PC-9 (cell line): Measurements from ENCODE around the gene IL1A. TPM values are rescaled to one million over a fixed set of nuclear protein-coding genes. Genes with fewer than 3 reads are reported as not detected.
A peak's percentile ranks its signal among the peaks of the same experiment; 100 is the strongest.

ENCODE experiments used
- BruUV-seq: library from RNA; stranded (reverse); fragments of 400-500 nt; replicated peaks from 2 replicates; lab custom pipeline; 2021; lab: Mats Ljungman, UMichigan
- CTCF ChIA-PET: fragments of 300-600 bp; sonication (Branson Sonifier 250); formaldehyde crosslinking; loops from one replicate; lab custom pipeline; 2022; ENCODE audit warnings: antibody characterized with exemption; lab: Charles Lee
- POLR2A ChIA-PET: fragments of 300-600 bp; sonication (Branson Sonifier 250); formaldehyde crosslinking; loops from one replicate; lab custom pipeline; 2022; ENCODE audit warnings: antibody characterized with exemption; ENCODE audit not compliant: unreplicated experiment; lab: Charles Lee
- DNase-seq, 2 experiments: peaks; one replicate each; pipeline versions ENCODE4 v3.0.0 to v3.0.0-alpha.2; 2015 to 2022; ENCODE audit warnings: mixed read lengths in 1 of 2
- H2AFZ ChIP-seq: fragments of 200-600 bp; sonication (generic); 2 replicates; pipeline ENCODE4 v1.8.1; 2017; ENCODE audit warnings: antibody characterized with exemption
- H3F3A ChIP-seq: fragments of 200-600 bp; sonication (generic); 2 replicates; pipeline ENCODE4 v1.8.1; 2017; ENCODE audit warnings: antibody characterized with exemption, mild to moderate bottlenecking, low read depth; ENCODE audit not compliant: insufficient read depth
- H3K27ac ChIP-seq: fragments of 200-600 bp; sonication (generic); 2 replicates; pipeline ENCODE4 v1.6.1; 2016; ENCODE audit warnings: mixed run types
- H3K27me3 ChIP-seq: fragments of 200-600 bp; sonication (generic); 2 replicates; pipeline ENCODE4 v1.6.1; 2016; ENCODE audit warnings: low read depth, mixed run types; ENCODE audit not compliant: insufficient read depth
- H3K36me3 ChIP-seq: fragments of 200-600 bp; sonication (generic); 2 replicates; pipeline ENCODE4 v1.6.1; 2016; ENCODE audit warnings: low read depth, mixed run types
- H3K4me1 ChIP-seq: fragments of 200-600 bp; sonication (generic); replicated peaks from 2 replicates; pipeline ENCODE4 v1.6.1; 2016; ENCODE audit warnings: mixed run types; ENCODE audit not compliant: insufficient read depth
- H3K4me2 ChIP-seq: fragments of 200-600 bp; sonication (generic); 2 replicates; pipeline ENCODE4 v1.6.1; 2017; ENCODE audit warnings: mixed run types
- H3K4me3 ChIP-seq: fragments of 200-600 bp; sonication (generic); 2 replicates; pipeline ENCODE4 v1.6.1; 2016; ENCODE audit warnings: mixed run types
- H3K79me2 ChIP-seq: fragments of 200-600 bp; sonication (generic); 2 replicates; pipeline ENCODE4 v1.6.1; 2017; ENCODE audit warnings: low read depth, mixed run types
- H3K9me2 ChIP-seq: fragments of 200-600 bp; sonication (generic); 2 replicates; pipeline ENCODE4 v1.8.1; 2017; ENCODE audit warnings: mild to moderate bottlenecking; ENCODE audit not compliant: insufficient read depth
- H3K9me3 ChIP-seq: fragments of 200-600 bp; sonication (generic); 2 replicates; pipeline ENCODE4 v1.8.1; 2016; ENCODE audit warnings: low read depth; ENCODE audit not compliant: insufficient read depth
- H4K20me1 ChIP-seq: fragments of 200-600 bp; sonication (generic); 2 replicates; pipeline ENCODE4 v1.8.1; 2017; ENCODE audit not compliant: insufficient read depth
- EZH2 ChIP-seq: fragments of 200-600 bp; sonication (generic); IDR thresholded peaks from 2 replicates; pipeline ENCODE4 v1.8.0; 2017; ENCODE audit warnings: antibody characterized with exemption, low read depth
- intact Hi-C: fragments of 100-400 bp; cut with micrococcal nuclease; formaldehyde crosslinking; loops from one replicate; pipeline ENCODE4 v1.10.0; 2022; ENCODE audit not compliant: unreplicated experiment
- total RNA-seq: library from RNA; stranded (reverse); gene quantifications from 2 replicates; pipeline ENCODE4 v1.2.3, GENCODE V29; 2021
- TF ChIP-seq, protein P1 (sequence below): fragments of 200-600 bp; sonication (generic); conservative IDR thresholded peaks from 2 replicates; pipeline ENCODE4 v1.6.1; 2017; ENCODE audit warnings: mixed run types, antibody characterized with exemption, mild to moderate bottlenecking, moderate library complexity

Gene IL1A
- total RNA-seq, 1 experiment from 2014 or later = 0.55 TPM

DNA sequence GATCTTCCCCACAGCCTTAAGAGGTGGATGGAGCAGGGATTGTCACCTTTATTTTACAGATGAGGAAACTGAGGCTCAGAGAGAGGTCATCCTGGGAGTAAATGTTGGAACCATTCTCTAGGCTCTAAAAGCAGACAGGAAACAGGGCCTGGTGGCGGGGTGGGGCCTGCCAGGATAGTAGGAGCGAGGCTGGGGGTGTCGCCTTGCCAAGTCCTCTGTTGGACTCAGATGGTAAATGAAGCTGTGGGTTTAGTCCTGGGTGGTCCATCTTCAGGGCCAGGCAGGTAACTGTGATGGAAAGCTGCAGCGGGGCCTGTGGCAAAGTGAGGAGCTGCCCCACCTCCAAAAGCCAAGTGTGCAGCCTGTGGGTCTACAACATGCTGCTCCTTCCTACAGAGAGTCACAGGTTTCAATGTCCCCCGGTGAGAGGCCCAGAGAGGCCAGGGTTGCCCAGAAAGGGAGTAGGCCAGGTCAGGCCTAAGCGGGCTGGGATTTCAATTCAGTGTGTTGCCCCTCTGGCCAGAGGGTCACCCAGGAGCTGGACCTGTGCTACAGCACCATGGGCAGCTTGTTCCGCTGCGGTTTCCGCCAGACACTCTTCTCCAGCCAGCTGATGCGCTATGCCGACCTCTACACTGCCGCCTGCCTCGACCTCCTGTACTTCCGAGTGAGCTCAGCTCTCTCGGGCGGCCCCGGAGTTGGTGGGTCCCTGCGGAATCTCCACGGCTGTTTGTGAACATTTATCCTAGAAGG is 56.8 kb downstream of the IL1A start:
- Histone ChIP-seq H4K20me1 (no peaks in the 10 kb centered on the region), H3K9me2 (no peaks in the 10 kb centered on the region), H3K36me3 (no peaks in the 10 kb centered on the region), H3K27me3 (no peaks in the 10 kb centered on the region), H3K4me2 (peak overlapping the region; percentile 50; the same call in 1 of the 2 replicates), H3K9me3 (no peaks in the 10 kb centered on the region), H2AFZ (no peak overlapping the region), H3K79me2 (no peaks in the 10 kb centered on the region), H3K27ac (no peak overlapping the region), H3F3A (peaks cover 16% of the 10 kb centered on the region; the same call in 1 of the 2 replicates), H3K4me1 (peaks cover 26% of the 10 kb centered on the region), H3K4me3 (no peak overlapping the region)
- DNase-seq = no peak
- POLR2A ChIA-PET = no interaction called here
- no TSS peak for BruUV-seq
- TF ChIP-seq, protein P1, sequence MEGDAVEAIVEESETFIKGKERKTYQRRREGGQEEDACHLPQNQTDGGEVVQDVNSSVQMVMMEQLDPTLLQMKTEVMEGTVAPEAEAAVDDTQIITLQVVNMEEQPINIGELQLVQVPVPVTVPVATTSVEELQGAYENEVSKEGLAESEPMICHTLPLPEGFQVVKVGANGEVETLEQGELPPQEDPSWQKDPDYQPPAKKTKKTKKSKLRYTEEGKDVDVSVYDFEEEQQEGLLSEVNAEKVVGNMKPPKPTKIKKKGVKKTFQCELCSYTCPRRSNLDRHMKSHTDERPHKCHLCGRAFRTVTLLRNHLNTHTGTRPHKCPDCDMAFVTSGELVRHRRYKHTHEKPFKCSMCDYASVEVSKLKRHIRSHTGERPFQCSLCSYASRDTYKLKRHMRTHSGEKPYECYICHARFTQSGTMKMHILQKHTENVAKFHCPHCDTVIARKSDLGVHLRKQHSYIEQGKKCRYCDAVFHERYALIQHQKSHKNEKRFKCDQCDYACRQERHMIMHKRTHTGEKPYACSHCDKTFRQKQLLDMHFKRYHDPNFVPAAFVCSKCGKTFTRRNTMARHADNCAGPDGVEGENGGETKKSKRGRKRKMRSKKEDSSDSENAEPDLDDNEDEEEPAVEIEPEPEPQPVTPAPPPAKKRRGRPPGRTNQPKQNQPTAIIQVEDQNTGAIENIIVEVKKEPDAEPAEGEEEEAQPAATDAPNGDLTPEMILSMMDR = no peak
- TF ChIP-seq EZH2 = no peak
- CTCF ChIA-PET = interaction anchor here (0.6 to 3.9 kb wide), 7 partner anchors 21 to 188 kb away, joined by 3 to 39 read pairs (median 5); no protein-coding TSS in a partner anchor
- intact Hi-C loops = loop anchor here (2.0 to 10.0 kb wide), 5 partner anchors 35 to 673 kb away; partner anchors contain the start of genes TMEM87B and ZC3H6

DNA sequence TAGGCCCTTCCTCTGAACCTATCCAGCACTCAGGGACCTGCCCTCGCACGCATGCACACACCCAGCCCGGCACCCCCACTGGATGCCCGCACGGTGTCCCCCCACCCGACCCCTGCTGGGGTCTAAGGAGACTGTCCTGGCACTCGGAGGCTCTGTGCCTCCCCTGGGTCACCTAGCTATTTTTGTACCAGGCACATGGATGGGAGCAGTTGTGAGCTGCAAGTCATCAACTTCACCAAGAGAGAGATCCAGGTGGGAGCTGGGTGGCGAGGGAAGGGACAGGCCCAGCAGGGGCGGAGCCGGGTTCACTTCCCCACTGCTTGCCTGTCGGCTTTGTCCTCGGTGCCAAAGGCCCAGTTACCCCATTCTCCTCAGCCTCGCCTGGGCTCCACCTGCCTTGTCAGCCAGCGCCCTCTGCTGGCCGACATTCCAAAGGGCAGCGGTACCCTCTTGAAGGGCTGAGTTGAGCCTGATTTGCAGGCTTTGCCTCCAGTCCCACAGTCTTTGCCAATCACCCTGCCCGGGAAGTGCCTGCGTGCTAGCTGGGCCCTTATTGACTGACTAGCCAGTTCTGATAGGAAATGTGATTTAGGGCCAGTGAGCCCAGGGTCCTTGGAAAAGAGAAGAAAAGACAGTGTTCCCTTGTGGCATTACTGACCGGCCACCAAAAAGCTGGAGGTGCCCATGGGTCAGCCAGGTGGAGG is 57.7 kb downstream of the IL1A start:
- H3K79me2 ChIP-seq = no peaks in the 10 kb centered on the region
- peak overlapping the region; percentile 77 for H3K27ac ChIP-seq
- H3K4me1 ChIP-seq = peaks cover 26% of the 10 kb centered on the region
- no peaks in the 10 kb centered on the region for H3K36me3 ChIP-seq
- H3K9me3 ChIP-seq = no peaks in the 10 kb centered on the region
- H3F3A ChIP-seq = peaks cover 16% of the 10 kb centered on the region; the same call in 1 of the 2 replicates
- no peak overlapping the region for H2AFZ ChIP-seq
- peak; percentile 87 to 95 for DNase-seq
- H3K4me2 ChIP-seq = peak overlapping the region; percentile 52
- no peaks in the 10 kb centered on the region for H4K20me1 ChIP-seq
- TSS peak; percentile 35 for BruUV-seq
- intact Hi-C loops = loop anchor here (1.0 to 10.0 kb wide), 9 partner anchors 34 to 672 kb away; partner anchors contain the start of genes SLC20A1, TMEM87B and ZC3H6
- ChIA-PET CTCF (interaction anchor here (0.5 to 3.9 kb wide), 10 partner anchors 20 to 232 kb away, joined by 3 to 39 read pairs (median 3); partner anchors contain the start of gene CHCHD5), POLR2A (interaction anchor here (0.5 kb wide), 1 partner anchor 82 kb away, joined by 6 read pairs; no protein-coding TSS in a partner anchor)
- no peak overlapping the region for H3K4me3 ChIP-seq
- no peaks in the 10 kb centered on the region for H3K9me2 ChIP-seq
- no peaks in the 10 kb centered on the region for H3K27me3 ChIP-seq
- no peak for TF ChIP-seq EZH2
- TF ChIP-seq, protein P1 = peak; percentile 96
